Fibroblast of lung (primary cell): Measurements from ENCODE around the gene CDHR4.

ENCODE experiments used
- CTCF ChIP-seq, 2 donors: IDR thresholded peaks in 1 of 2; conservative IDR thresholded peaks in 1 of 2; 1 replicate in 1 of 2; 2 replicates in 1 of 2; pipeline ENCODE4 v1.5.1; 2011 to 2012; ENCODE audit warnings: low read length in 2 of 2, control low read depth in 1 of 2, inconsistent platforms in 1 of 2, low read depth in 1 of 2, mild to moderate bottlenecking in 1 of 2
- EZH2 ChIP-seq: IDR thresholded peaks from 2 replicates; pipeline ENCODE4 v1.5.1; 2012; ENCODE audit warnings: low read length, control low read depth, mild to moderate bottlenecking; ENCODE audit errors: missing control alignments

DNA sequence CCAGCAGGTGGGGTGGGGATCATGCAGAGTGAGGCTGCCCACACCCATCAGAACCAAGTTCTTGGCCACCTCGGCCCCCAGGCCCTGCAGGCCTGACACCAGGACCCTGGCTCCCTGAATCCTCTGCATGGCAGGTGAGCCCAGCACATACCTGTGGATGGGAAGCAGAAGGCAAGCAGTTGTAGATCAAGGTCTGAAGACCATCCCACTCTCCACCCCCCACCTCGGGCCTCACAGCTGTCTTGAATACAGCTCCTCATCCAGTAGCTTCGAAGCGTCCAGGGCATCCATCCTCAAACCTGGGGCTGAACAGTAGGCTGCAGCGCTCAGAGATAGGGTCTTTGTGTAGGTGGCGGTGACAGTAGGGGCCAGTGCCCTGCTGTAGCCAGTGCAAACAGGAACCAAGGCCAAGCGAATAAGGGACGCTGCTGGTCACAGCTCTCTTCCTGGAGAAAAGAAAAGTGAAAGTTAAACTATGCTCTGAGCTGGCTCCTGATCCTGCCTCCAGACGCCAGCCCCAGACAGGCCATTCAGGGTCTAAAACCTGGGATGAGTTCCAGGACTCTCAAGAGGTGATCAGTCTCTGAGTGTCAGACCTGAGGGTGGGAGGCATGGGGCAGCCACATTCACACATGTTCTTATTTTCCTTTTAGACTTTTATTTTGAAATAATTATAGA is 14.0 kb upstream of the CDHR4 start, which contains the start of gene UBA7:
- TF ChIP-seq CTCF (conservative IDR thresholded peaks at IDR 0.05 in 1 of 2, IDR thresholded peaks at IDR 0.05 in 1 of 2; ENCODE audit: low read depth in 1 of 2, low read length in 2 of 2) (no peak), EZH2 (no peak)
